ENCODE data around the gene CIC. TPM values are rescaled to one million over a fixed set of nuclear protein-coding genes. Genes with fewer than 3 reads are reported as not detected.
A peak's percentile ranks its signal among the peaks of the same experiment; 100 is the strongest.

CIC gene
- total and polyA plus RNA-seq, 9 of the 15 experiments (the other 6 are each of a cell fraction or from before 2014, with no cell fraction given): 0.07 to 44.7 (median 8.6) TPM

DNA sequence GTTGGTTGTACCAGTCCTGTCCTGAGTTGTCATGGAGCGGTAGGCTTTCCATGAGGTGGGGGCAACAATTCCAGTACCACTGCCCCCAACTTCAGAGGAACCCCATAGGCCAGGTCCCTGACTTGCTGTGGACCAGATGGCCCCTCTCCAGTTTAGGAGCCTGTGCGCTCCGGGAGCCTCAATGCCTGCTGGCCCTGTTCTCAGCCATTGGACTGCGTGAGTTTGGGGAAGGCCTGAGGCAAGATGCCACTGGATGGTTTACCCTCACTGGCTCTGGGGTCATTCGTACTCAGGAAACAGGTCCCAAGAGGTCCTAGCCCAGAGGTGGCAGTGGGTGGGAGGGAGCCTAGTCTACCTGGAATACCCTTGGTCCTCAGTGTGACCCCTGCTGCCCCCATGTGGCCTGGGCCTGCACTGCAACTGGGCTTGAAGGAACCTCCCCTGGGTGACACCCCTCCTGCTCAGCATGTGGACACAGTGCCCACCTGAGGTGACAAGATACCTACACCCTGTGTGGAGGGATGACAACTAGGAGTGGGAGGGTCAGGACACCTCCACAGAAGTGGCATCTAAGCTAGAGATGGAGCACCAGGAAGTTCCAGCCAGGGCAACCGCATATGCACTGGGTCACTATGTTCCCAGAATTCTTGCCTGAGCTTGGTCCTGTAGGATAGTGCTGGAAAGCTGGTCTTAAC, 26.9 kb downstream of the CIC start (continued):
- no peak for TF ChIP-seq SAP30 (IDR thresholded peaks at IDR 0.05; ENCODE audit: borderline replicate concordance, insufficient read depth, low read depth, low read length, poor library complexity, severe bottlenecking)
- no peak for TF ChIP-seq ZNF668 (CRISPR knock-in tag; IDR thresholded peaks at IDR 0.05)
- no peak for TF ChIP-seq TCFL5 (CRISPR knock-in tag; conservative IDR thresholded peaks at IDR 0.05)
- TF ChIP-seq ARID1B (IDR thresholded peaks at IDR 0.05): no peak
- TF ChIP-seq PML (IDR thresholded peaks at IDR 0.05; ENCODE audit: low read length): no peak
- no peak for TF ChIP-seq BDP1 (IDR thresholded peaks at IDR 0.05; ENCODE audit: insufficient read depth, insufficient read length)
- TF ChIP-seq SMARCB1 (IDR thresholded peaks at IDR 0.05; ENCODE audit: insufficient read length, low read depth): no peak
- no peak for TF ChIP-seq YY1 (IDR thresholded peaks at IDR 0.05; ENCODE audit: borderline replicate concordance in 1 of 3, control insufficient read depth in 1 of 3, extremely low read depth in 1 of 3, insufficient read depth in 3 of 3, insufficient read length in 1 of 3, insufficient replicate concordance in 2 of 3, low read depth in 1 of 3, low read length in 2 of 3)
- no peak for TF ChIP-seq ZNF436 (CRISPR knock-in tag; IDR thresholded peaks at IDR 0.05)
- TF ChIP-seq RAD21 (CRISPR knock-in tag; conservative IDR thresholded peaks at IDR 0.05 in 1 of 2, IDR thresholded peaks at IDR 0.05 in 1 of 2): peak; percentile 38 to 80; a peak in 3 of 4 replicates
- no peak for TF ChIP-seq NBN (IDR thresholded peaks at IDR 0.05; ENCODE audit: low read depth)
- TF ChIP-seq, protein P1, sequence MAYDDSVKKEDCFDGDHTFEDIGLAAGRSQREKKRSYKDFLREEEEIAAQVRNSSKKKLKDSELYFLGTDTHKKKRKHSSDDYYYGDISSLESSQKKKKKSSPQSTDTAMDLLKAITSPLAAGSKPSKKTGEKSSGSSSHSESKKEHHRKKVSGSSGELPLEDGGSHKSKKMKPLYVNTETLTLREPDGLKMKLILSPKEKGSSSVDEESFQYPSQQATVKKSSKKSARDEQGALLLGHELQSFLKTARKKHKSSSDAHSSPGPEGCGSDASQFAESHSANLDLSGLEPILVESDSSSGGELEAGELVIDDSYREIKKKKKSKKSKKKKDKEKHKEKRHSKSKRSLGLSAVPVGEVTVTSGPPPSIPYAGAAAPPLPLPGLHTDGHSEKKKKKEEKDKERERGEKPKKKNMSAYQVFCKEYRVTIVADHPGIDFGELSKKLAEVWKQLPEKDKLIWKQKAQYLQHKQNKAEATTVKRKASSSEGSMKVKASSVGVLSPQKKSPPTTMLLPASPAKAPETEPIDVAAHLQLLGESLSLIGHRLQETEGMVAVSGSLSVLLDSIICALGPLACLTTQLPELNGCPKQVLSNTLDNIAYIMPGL (CRISPR knock-in tag; IDR thresholded peaks at IDR 0.05): no peak
- TF ChIP-seq, protein P2, sequence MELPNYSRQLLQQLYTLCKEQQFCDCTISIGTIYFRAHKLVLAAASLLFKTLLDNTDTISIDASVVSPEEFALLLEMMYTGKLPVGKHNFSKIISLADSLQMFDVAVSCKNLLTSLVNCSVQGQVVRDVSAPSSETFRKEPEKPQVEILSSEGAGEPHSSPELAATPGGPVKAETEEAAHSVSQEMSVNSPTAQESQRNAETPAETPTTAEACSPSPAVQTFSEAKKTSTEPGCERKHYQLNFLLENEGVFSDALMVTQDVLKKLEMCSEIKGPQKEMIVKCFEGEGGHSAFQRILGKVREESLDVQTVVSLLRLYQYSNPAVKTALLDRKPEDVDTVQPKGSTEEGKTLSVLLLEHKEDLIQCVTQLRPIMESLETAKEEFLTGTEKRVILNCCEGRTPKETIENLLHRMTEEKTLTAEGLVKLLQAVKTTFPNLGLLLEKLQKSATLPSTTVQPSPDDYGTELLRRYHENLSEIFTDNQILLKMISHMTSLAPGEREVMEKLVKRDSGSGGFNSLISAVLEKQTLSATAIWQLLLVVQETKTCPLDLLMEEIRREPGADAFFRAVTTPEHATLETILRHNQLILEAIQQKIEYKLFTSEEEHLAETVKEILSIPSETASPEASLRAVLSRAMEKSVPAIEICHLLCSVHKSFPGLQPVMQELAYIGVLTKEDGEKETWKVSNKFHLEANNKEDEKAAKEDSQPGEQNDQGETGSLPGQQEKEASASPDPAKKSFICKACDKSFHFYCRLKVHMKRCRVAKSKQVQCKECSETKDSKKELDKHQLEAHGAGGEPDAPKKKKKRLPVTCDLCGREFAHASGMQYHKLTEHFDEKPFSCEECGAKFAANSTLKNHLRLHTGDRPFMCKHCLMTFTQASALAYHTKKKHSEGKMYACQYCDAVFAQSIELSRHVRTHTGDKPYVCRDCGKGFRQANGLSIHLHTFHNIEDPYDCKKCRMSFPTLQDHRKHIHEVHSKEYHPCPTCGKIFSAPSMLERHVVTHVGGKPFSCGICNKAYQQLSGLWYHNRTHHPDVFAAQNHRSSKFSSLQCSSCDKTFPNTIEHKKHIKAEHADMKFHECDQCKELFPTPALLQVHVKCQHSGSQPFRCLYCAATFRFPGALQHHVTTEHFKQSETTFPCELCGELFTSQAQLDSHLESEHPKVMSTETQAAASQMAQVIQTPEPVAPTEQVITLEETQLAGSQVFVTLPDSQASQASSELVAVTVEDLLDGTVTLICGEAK (IDR thresholded peaks at IDR 0.05): no peak
- TF ChIP-seq, protein P2 (CRISPR knock-in tag; IDR thresholded peaks at IDR 0.05): no peak
- TF ChIP-seq RNF2 (IDR thresholded peaks at IDR 0.05): no peak
- TF ChIP-seq ZFP1 (CRISPR knock-in tag; IDR thresholded peaks at IDR 0.05): no peak
- no peak for TF ChIP-seq SIN3B (IDR thresholded peaks at IDR 0.05; ENCODE audit: low read depth)
- TF ChIP-seq ZNF830 (CRISPR knock-in tag; IDR thresholded peaks at IDR 0.05): peak; percentile 27; the same call in 1 of the 2 replicates
